Activated naive CD8-positive, alpha-beta T cell treated with anti-CD3 and anti-CD28 coated beads for 36 hours (primary cell): ENCODE results near the gene DICER1. TPM values are rescaled to one million over a fixed set of nuclear protein-coding genes. Genes with fewer than 3 reads are reported as not detected.

Experiments used
- DNase-seq: peaks from one replicate; pipeline ENCODE4 v3.0.0; 2021
- H3K27ac Mint-ChIP-seq: one replicate; pipeline ENCODE4 v1.8.0; 2022; ENCODE audit warnings: mild to moderate bottlenecking, moderate library complexity, mixed read lengths
- H3K27me3 Mint-ChIP-seq: one replicate; pipeline ENCODE4 v1.8.0; 2022; ENCODE audit warnings: mild to moderate bottlenecking, mixed read lengths
- H3K36me3 Mint-ChIP-seq: one replicate; pipeline ENCODE4 v1.8.0; 2021; ENCODE audit warnings: mild to moderate bottlenecking, mixed read lengths
- H3K4me1 Mint-ChIP-seq: one replicate; pipeline ENCODE4 v1.8.0; 2021; ENCODE audit warnings: mixed read lengths
- H3K4me3 Mint-ChIP-seq: one replicate; pipeline ENCODE4 v1.8.0; 2022; ENCODE audit warnings: mild to moderate bottlenecking, moderate library complexity, mixed read lengths
- H3K9me3 Mint-ChIP-seq: one replicate; pipeline ENCODE4 v1.8.0; 2022; ENCODE audit warnings: mixed read lengths
- total RNA-seq, 2 experiments: library from RNA; stranded (reverse); gene quantifications; one replicate each; pipeline ENCODE4 v1.2.3, GENCODE V29; 2021

DICER1 gene
- total RNA-seq, 2 experiments from 2014 or later = 53.1 to 60.3 TPM

- no peak for DNase-seq
- Mint-ChIP-seq H3K9me3 (no peaks in the 10 kb centered on the region), H3K27me3 (peaks cover 10% of the 10 kb centered on the region), H3K27ac (no peak overlapping the region), H3K4me1 (no peaks in the 10 kb centered on the region), H3K36me3 (no peaks in the 10 kb centered on the region), H3K4me3 (no peak overlapping the region)
Observed at GRCh38 chr14:95044463-95045105, 112.7 kb downstream of the DICER1 start.

DNA sequence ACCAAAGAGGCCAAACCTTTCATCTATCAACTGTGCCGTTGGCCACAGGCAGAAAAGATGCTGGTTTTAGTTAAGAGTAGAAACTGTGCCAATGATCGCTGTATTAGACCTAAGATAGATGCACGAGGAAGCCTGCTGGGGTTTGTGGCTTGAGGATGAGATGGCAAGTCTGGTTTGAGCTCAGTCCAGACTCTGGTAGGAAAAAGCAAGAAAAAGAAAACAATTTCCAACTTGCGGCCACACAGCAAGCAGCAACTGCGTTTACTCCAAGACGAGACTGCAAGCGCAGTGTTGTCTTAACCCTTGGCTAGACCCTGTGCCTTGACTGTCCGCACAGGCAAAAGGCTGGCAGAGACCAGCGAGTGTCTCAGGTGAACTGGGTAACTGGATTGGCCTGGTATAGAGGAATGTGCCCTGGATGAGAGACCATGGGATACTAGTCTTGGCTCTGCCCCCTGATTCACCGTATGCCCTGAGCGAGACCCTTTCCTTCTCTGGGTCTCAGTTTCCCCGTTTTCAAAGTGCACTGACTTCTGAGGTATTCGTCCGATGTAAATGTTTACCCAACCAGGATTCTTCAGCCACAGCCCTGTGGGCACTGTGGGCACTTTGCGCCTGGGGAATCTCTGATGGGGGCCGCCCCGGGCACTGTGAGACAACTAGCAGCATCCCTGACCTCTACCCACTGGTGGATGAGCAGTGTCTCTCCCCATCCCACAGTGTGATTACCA, 113.4 kb downstream of the DICER1 start:
- H3K36me3 Mint-ChIP-seq = no peaks in the 10 kb centered on the region
- no peak for DNase-seq
- H3K4me1 Mint-ChIP-seq = no peaks in the 10 kb centered on the region
- H3K4me3 Mint-ChIP-seq = no peak overlapping the region
- peaks cover 10% of the 10 kb centered on the region for H3K27me3 Mint-ChIP-seq
- no peaks in the 10 kb centered on the region for H3K9me3 Mint-ChIP-seq
- H3K27ac Mint-ChIP-seq = no peak overlapping the region

DNA sequence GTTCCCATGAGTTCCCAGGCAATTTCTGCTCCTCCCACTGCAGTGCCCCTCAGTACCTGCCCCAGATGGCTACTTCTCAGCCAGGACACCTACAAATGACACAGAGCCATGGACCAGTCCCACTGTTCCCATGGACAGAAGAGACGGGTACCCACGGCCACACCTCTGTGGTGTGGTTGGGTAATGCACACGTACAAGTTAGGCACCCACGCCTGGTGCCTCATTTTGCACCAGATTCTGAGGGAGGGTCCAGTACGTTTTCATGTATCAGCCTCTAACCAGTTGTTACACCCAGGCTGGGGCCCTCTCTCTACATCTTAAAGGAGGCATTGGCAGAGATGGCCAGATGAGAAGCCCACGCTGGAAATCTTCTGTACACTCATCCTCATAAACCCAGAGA, 114.0 kb downstream of the DICER1 start:
- H3K27me3 Mint-ChIP-seq = peaks cover 10% of the 10 kb centered on the region

GRCh38 chr14:95041477-95042020, 115.8 kb downstream of the DICER1 start:
- Mint-ChIP-seq H3K27me3 (peaks cover 10% of the 10 kb centered on the region), H3K4me1 (no peaks in the 10 kb centered on the region), H3K36me3 (no peaks in the 10 kb centered on the region), H3K27ac (no peak overlapping the region), H3K4me3 (no peak overlapping the region), H3K9me3 (no peaks in the 10 kb centered on the region)
- DNase-seq = no peak

More for the DNA sequence above, 114.0 kb downstream of the DICER1 start:
- DNase-seq = no peak
- no peaks in the 10 kb centered on the region for H3K4me1 Mint-ChIP-seq
- H3K9me3 Mint-ChIP-seq = no peaks in the 10 kb centered on the region
- H3K36me3 Mint-ChIP-seq = no peaks in the 10 kb centered on the region
- H3K27ac Mint-ChIP-seq = no peak overlapping the region
- no peak overlapping the region for H3K4me3 Mint-ChIP-seq

GRCh38 chr14:95040708-95041476, 116.4 kb downstream of the DICER1 start:
- peaks cover 10% of the 10 kb centered on the region for H3K27me3 Mint-ChIP-seq

GRCh38 chr14:95039993-95040348, 117.4 kb downstream of the DICER1 start:
- Mint-ChIP-seq H3K4me3 (no peak overlapping the region), H3K27me3 (peaks cover 10% of the 10 kb centered on the region), H3K9me3 (no peaks in the 10 kb centered on the region), H3K27ac (no peak overlapping the region), H3K4me1 (no peaks in the 10 kb centered on the region), H3K36me3 (no peaks in the 10 kb centered on the region)
- DNase-seq = no peak

More at GRCh38 chr14:95040708-95041476, 116.4 kb downstream of the DICER1 start:
- no peaks in the 10 kb centered on the region for H3K4me1 Mint-ChIP-seq
- no peak overlapping the region for H3K27ac Mint-ChIP-seq
- no peaks in the 10 kb centered on the region for H3K9me3 Mint-ChIP-seq
- no peaks in the 10 kb centered on the region for H3K36me3 Mint-ChIP-seq
- DNase-seq = no peak
- H3K4me3 Mint-ChIP-seq = no peak overlapping the region

GRCh38 chr14:95039259-95039992, 117.9 kb downstream of the DICER1 start:
- Mint-ChIP-seq H3K27ac (no peak overlapping the region), H3K36me3 (no peaks in the 10 kb centered on the region), H3K4me1 (no peaks in the 10 kb centered on the region), H3K9me3 (no peaks in the 10 kb centered on the region), H3K27me3 (peaks cover 8% of the 10 kb centered on the region), H3K4me3 (no peak overlapping the region)
- DNase-seq = no peak

DNA sequence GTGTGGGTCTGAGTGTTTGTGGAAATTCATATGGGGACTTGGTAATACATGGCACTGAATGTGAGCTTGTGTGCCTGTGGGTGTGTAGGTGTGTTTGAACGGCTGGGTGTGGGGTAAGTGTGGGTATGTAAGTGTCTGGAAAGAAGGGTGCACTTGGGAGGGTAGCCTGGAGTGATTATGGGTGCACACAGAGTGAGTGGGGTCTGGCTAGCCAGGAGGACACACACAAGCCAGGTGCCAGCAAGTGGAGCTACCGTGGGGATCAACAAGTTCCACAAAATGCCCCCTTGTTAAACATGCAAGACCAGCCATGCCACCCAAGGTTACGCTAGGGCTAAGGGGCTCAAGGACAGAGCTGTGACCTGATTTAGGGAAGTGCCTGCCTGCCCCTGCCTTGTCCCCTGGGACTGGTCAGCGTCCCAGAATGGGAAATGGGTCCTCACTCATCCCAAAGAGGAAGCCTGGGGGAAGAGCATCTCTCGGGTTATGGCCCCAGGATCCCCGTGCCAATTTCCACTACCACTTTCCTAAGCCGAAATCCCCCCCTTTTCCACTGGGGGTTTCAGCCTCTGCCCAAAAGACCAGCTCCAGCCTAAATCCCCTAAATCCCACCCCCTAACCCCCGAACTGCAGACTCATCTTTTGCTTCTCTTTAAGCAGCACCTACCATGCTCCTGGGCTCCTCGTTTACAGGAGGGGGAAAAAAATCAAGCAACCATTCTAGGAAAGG, 118.6 kb downstream of the DICER1 start:
- DNase-seq = no peak
- Mint-ChIP-seq H3K4me1 (no peaks in the 10 kb centered on the region), H3K36me3 (no peaks in the 10 kb centered on the region), H3K4me3 (no peak overlapping the region), H3K9me3 (no peaks in the 10 kb centered on the region), H3K27ac (no peak overlapping the region), H3K27me3 (peaks cover 6% of the 10 kb centered on the region)

- Mint-ChIP-seq H3K9me3 (peaks cover 1% of the 10 kb centered on the region), H3K36me3 (no peaks in the 10 kb centered on the region), H3K27me3 (peaks cover 7% of the 10 kb centered on the region), H3K27ac (no peak overlapping the region), H3K4me3 (no peak overlapping the region), H3K4me1 (no peaks in the 10 kb centered on the region)
- DNase-seq = no peak
Observed at GRCh38 chr14:95037273-95037672, 120.1 kb downstream of the DICER1 start.

Other genes with a start within 250 kb of the DICER1 start
- under 1 TPM; 0.66 to 0.91 TPM for gene CLMN, start 162.4 kb upstream of the DICER1 start, total RNA-seq